ENCODE results near the gene FABP3.
"Not testable (repeated sequence)": the region's sequence is repeated elsewhere in the genome, so short reads cannot be mapped to it uniquely, and the experiment has no call there.

FABP3 gene

DNA sequence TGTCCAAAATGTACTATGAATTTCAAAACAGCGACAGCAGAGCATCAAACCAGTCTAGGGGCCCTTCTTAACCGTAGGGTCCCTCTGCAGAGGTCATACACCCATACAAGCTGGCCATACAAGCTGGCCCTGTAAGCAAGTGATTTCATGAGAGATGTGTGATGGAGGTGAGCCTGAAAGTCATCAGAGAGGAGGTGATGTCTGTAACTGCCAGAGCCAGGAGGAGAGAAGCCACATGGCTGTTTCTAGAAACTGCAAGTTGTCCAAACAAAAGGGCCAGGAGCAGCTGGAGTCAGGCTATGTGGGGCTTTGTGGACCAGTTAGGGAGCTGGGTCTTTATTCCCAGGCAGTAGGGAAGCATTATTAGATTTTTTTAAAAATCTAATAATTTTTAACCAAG, 25.4 kb upstream of the FABP3 start:
- no peak for DNase-seq (ENCODE audit: low read depth)

DNA sequence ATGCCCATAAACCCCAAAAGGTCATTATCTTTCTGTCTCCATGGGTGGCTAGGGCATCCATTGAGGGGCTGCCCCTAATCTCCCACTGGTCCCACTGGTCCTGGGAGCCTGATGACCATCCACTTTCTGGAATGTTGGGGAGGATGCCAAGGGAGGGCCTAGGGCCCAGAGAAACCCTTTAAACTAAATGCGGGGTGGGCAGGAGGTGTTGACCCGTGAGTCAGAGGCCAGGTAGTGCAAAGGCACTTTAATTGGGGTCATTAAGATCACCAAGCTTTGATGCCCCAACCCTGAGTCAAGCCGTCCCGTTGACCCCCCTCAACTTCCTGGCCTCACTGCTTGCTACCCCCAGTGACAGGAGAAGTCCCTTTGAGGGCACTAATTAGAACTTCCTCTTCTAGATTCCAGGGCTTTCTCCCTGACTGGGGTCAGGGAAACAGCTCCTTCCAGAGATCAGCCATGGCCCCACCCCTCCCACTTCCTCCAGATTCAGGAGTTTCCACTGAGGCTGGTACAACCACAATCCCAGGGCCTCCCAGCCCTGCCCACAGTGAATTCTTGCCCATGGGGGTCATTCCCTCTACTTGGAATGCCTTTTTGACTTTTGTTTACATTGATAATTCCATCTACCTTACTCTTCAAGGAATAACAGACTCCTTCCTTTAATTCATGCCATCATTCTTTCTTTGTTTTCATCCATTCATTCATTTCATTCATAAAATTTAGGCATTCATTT, 24.7 kb upstream of the FABP3 start:
- no peak for DNase-seq (ENCODE audit: low read depth)

DNA sequence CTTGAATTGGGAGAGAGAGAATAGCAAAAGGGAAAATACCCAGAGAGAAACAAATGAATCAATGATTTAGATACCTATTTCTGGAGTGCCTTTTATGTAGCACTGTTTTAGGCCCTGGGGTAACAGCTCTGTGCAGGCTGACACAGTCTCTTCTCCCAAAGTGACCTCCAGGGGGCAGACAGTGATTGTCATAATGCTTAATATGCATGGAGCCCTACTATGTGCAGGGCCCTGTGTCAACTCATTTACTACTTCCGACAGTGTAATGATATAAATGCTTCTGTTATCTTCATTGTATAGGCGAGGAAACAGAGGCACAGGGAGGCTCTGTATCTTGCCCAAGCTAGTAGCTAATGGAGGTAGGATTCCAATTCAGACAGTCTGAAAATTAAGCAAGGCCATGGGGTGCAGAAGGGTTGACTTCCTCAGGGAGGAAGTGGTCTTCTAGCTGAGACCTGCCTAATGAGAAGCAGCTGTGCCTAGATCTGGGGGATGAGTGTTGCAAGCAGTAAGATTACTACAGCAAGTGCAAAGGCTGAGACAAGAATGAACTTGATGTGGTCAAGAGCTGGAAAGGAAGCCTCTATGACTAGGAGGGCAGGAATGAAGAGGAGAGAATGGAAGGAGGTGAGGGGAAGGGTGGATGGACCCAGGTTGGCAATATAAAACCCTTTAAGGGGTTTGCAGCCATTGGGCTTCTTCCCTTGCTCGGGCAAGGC, 23.9 kb upstream of the FABP3 start:
- peak; percentile 92 for DNase-seq (ENCODE audit: low read depth)

DNA sequence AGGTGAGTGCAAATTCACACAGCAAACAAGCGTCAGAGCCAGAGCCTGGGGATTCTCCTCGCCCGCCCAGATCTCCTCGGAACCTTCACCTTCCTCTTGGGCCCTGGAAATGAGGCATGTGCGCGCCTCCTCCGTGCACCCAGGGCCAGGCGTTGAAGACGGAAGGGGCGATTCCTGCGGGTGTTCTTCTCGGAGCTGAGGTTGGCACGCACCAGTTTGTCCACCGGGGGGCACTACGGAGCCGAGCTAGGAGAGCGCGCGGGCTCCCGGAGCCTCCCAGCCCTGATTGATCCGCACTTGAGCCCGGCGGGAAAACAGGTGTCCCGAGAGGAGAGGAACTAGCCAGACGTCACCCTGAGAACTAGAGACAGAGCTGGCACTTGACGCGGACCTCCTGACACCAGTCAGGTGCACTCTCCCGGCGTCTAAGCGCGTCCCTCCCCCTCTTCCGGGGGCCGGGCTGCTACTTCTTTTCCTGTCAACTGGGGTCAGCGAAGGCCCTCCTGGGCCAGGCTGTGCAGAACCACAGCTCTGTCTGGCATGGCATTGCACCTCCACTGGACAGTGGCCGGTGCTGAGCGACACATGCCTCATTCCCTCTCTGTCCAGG, 21.8 kb upstream of the FABP3 start:
- peak; percentile 52 for DNase-seq (ENCODE audit: low read depth)

DNA sequence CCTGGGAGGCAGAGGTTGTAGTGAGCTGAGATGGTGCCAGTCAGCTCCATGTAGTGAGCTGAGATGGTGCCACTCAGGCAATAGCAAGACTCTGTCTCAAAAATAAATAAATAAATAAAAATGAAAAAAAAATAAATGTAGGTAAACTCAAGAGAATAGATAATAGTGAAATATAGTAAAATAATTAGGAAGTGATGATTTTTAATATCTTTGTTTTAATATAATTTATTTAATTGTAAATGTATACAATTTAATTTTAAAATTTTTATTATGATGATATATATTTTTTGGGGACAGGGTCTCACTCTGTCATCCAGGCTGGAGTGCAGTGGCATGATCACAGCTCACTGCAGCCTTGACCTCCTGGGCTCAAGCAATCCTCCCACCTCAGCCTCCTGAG, 20.6 kb upstream of the FABP3 start:
- DNase-seq (ENCODE audit: low read depth), result no peak

DNA sequence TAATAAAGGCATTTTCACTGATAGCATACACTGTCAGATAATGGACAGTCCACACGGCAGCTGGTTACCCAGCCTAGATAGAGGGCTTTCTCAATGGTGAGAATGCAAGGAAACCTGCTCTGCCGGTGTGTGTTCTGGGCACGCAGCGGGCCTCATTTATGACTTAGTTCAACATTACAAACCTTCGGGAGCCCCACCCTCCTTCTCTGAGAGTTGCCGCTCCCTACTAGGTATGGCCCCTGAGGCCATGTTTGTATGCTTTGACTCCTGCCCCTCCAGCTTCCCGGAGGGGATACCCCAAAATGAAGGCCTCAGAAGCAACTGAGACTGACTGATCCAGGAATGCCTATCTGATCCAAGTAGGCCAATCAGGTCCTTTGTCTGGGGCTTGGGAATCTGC, 17.2 kb upstream of the FABP3 start:
- DNase-seq (ENCODE audit: low read depth), result no peak

DNA sequence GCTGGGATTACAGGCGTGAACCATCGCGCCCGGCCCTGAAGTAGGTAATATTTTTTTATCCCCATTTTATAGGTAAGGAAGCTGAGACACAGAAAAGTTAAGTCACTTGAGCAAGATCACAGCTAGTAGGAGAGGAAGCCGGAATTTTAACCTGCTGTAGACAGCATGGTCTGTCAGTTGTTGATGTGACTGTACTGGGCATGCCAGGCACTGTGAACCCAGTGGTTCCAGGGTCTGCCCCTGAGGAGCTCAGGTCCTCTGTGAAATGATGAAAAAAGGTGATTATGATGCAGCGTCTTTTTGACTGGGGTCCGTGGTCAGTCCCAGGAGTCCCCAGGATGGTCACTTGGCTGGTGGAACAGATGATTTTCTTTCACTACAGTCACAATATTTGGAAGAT, 16.7 kb upstream of the FABP3 start:
- DNase-seq (ENCODE audit: low read depth), result no peak

- no peak for DNase-seq (ENCODE audit: low read depth)
These were observed 14.7 kb upstream of the FABP3 start for GRCh38 chr1:31387612-31388011.

- not testable (repeated sequence) for DNase-seq (ENCODE audit: low read depth)
These were observed 13.8 kb upstream of the FABP3 start for GRCh38 chr1:31386576-31387243.

- no peak for DNase-seq (ENCODE audit: low read depth)
These were observed 11.1 kb upstream of the FABP3 start for GRCh38 chr1:31383967-31384366.

- DNase-seq (ENCODE audit: low read depth), result no peak
These were observed 9.6 kb upstream of the FABP3 start for GRCh38 chr1:31382379-31382989.

DNA sequence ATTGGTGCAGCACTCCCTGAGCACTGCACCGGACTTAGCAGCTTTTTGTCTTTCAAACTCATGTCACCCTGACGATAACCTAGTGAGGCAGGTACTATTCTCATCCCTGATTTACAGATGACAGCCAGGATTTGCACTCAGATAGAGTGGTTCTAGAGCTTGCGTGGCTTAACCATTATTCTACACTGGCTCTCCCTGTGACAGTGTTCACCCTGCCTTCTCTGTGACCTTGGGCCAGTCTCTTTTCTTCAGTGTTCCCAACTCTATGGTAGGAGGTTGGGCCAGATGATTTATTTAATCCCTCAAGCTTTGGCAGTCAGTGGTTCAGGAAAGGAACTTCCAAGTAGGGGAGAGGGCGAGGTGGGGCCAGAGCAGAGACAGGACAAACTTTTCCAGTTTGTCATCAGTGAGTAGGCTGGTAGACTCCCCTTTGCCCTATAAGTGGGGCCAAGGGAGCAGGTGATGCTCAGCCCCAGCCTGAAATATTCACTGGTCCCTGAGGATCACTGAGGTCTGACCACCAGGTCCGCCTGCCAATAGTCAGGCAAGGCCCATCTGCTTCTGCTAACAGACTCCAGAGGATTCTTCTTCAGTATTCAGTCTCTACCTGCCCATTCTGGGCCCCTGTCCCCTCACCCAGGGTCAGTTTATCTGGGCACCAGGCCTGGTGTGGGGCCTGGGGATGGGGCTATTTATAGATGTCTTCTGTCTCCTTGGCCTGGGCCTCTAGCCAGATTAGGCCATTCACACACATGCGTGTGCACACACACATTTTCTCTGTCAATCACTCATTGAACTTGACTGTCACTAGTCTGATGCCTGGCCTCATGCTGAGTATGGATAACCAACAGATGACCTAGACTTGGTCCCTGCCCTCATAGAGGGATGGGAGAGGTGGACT, 8.8 kb upstream of the FABP3 start:
- DNase-seq (ENCODE audit: low read depth), result peak; percentile 15

DNA sequence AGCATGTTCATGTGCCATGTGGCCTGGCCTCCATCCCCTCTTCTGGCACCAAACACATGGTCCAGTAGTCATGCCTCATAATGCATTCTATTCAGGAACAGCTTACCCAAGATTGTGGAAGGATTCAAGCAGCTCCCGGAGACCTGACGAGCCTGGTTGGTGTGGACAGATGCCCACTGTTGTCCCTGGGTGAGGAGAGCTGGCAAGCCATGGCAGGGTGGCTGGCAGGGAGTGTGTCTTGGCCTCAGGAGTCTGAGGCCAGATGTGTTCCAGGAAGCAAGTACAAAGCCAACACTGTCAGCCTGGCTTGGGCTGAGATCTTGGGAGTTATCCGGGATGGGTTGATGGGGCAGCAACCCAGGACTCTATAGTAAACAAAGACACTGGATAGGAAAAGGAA, 7.3 kb upstream of the FABP3 start:
- no peak for DNase-seq (ENCODE audit: low read depth)

GRCh38 chr1:31378001-31378400, 5.1 kb upstream of the FABP3 start:
- no peak for DNase-seq (ENCODE audit: low read depth)

DNA sequence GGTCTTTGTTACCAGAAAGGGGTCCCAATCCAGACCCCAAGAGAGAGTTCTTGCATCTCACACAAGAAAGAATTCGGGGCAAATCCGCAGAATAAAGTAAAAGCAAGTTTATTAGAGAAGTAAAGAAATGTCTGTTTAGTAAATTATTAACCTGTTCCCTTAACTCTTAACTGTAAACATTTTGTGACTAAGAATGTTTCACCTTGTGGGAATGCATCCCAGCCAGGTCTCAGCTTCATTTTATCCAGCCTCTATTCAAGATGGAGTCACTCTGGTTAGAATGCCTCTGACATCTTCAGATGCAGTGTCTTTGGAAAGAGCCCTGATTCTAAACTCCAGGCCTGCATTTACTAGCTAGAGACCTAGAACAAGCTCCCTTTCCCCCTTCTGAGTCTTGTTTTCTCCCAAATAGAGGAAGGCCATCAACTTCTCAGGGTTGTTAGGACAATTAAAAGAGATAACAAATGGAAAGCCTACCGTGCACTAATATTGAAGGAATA, 4.5 kb upstream of the FABP3 start:
- no peak for DNase-seq (ENCODE audit: low read depth)

GRCh38 chr1:31376375-31377134, 3.7 kb upstream of the FABP3 start:
- peak; percentile 93 for DNase-seq (ENCODE audit: low read depth)

- DNase-seq (ENCODE audit: low read depth), result peak; percentile 35
These were observed 1.8 kb upstream of the FABP3 start for GRCh38 chr1:31374511-31375196.

- no peak for DNase-seq (ENCODE audit: low read depth)
These were observed 1.1 kb upstream of the FABP3 start for GRCh38 chr1:31373897-31374486.

DNA sequence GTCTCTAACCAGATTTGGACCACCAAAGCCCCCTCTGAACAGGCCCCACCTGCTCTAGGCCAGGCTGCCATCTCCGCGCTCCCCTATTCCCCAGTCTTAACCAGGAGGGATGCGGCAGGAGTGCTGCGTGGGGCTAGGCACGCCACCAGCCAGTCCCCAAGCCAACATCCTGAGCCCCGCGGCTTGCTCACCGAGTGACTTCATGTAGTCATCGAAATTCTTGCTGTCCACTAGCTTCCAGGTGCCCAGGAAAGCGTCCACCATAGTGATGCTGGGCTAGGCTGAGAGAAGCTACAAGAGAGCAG, 173 bp downstream of the FABP3 start:
- DNase-seq (ENCODE audit: low read depth), result no peak

- no peak for DNase-seq (ENCODE audit: low read depth)
These were observed 825 bp downstream of the FABP3 start for GRCh38 chr1:31372051-31372450.

All from GM04504 (cell line).